Measurements from ENCODE around the gene OSBPL8.

The OSBPL8 gene

DNA sequence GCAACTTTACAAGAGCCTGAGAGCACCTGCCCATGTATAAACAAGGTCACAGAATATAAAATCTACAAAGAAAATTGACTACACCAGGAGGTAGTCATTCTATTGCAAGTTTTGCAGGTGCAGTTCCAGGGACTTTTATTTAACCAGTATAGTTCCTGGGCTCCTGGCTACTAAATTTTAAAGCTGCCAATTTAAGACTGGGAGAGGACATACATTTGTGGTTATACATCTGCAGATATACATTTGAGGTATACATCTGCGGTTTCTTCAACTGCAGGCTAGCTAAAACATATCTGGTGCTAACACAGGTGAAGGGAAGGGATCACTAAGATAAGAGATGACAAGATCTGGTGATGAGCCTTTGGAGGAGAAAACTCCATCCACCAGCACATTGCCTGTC is 241.6 kb downstream of the OSBPL8 start:
- H3K4me3 Mint-ChIP-seq = no peak overlapping the region
- ATAC-seq (no peak), DNase-seq (ENCODE audit: low spot score in 2 of 2) (no peak)

DNA sequence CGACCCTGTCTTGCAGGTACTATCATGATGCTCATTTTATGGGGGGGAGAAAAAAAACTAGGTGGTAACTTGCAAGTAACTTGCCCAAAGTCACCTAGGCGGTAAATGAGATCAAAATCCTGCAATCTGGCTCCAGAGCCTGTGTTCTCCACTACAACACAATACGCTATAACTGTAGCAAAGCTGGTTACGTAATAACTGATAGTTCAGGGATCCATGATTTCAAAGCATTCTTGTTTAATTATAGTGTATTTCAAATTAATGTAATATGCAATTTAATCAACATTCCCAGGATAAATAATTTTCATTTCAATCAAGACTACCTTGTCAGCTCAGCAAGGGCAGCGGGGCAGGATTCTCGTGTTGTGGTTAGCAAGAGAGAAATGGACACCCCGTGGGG is 243.1 kb downstream of the OSBPL8 start:
- H3K9me3 Mint-ChIP-seq = no peaks in the 10 kb centered on the region
- DNase-seq (ENCODE audit: low spot score in 2 of 2) (no peak), ATAC-seq (no peak)
- H3K36me3 Mint-ChIP-seq = no peaks in the 10 kb centered on the region
- H3K4me3 Mint-ChIP-seq = no peak overlapping the region
- no peak overlapping the region for H3K27ac Mint-ChIP-seq
- no peaks in the 10 kb centered on the region for H3K4me1 Mint-ChIP-seq

More for the DNA sequence above, 241.6 kb downstream of the OSBPL8 start:
- no peaks in the 10 kb centered on the region for H3K36me3 Mint-ChIP-seq
- H3K27ac Mint-ChIP-seq = no peak overlapping the region
- no peaks in the 10 kb centered on the region for H3K4me1 Mint-ChIP-seq
- no peaks in the 10 kb centered on the region for H3K9me3 Mint-ChIP-seq

DNA sequence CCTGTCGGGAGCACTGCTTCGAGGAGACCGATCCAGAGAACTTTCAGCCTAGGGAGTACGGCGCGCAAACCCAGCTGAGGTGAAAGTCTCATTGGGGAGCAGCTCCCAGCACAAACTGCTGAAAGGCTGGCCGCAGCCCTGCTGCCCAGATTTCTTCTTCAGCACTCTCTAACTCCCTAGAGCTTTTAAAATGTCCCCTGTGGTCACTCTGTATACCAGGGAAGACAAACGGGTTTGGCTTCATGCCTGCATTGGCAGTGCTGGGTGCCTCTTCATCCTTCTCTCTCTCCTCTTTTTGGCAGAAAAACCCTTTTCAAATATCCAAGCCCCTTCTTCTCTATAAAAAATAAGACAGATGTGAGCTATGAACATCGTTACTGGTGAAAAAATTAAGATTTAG is 246.3 kb downstream of the OSBPL8 start:
- ATAC-seq (no peak), DNase-seq (ENCODE audit: low spot score in 2 of 2) (no peak)
- H3K27ac Mint-ChIP-seq = no peak overlapping the region
- H3K36me3 Mint-ChIP-seq = no peaks in the 10 kb centered on the region
- no peaks in the 10 kb centered on the region for H3K4me1 Mint-ChIP-seq
- H3K9me3 Mint-ChIP-seq = no peaks in the 10 kb centered on the region
- H3K4me3 Mint-ChIP-seq = no peak overlapping the region

DNA sequence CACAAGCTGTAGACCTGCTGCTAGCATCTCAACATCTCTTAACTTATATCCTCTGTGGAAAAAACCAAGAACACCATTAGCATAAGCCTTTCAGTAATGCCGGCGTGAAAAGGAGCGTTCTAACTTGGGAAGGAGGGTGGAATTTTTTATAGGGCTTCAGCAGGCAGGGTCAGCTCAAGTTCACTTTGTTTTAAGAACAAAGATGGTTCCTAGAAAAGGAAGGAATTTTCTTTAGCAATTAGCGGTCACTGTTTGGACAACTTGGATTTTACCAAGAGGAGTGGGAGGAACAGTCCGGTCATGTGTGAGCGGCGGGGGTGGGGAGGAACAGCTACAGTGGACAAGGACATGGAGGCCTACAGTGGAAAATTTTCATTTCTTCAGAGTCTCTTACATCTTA is 247.3 kb downstream of the OSBPL8 start:
- Mint-ChIP-seq H3K36me3 (no peaks in the 10 kb centered on the region), H3K27ac (no peak overlapping the region), H3K9me3 (no peaks in the 10 kb centered on the region), H3K4me1 (no peaks in the 10 kb centered on the region), H3K4me3 (no peak overlapping the region)
- no peak for DNase-seq (ENCODE audit: low spot score in 2 of 2)
- no peak for ATAC-seq

DNA sequence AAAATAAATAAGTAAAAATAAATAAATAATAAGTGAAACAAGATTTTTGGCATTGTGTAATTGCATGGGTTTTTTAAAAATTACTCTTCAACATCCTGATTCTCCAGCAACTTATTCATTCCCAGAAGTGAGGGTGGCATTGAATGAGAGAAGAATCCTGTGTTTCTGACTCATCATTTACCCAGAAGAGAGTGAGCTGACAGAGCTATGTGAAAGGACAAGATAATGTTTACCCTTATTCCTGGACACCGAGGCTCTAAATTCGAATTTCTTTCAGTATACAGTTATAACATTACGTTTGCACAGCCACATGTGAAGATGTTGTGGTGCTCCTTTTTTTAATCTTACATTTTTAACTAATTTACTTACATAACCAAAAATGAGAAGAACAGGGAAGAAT is 247.8 kb downstream of the OSBPL8 start:
- no peaks in the 10 kb centered on the region for H3K9me3 Mint-ChIP-seq

DNA sequence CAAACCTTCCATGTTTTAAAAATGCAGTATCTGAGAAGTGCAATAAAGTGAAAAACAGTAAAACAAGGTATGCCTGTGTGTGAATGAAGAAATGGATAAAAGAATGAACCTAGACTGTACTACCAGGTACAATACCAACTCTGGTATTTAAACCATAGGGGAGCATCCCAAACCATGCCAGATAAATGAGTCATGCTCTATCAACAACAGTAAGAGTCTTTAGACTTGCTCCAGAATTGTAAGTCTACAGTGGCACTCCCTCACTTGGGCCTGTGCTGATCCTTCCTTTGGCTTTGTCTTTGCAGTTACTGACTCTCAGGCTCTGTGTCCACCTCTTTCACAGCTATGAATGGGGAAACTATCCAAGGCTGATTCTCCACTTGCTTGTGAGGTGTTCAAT is 249.5 kb downstream of the OSBPL8 start:
- H3K4me1 Mint-ChIP-seq = no peaks in the 10 kb centered on the region
- ATAC-seq = no peak
- H3K9me3 Mint-ChIP-seq = no peaks in the 10 kb centered on the region
- DNase-seq (ENCODE audit: low spot score in 2 of 2) = no peak
- no peak overlapping the region for H3K27ac Mint-ChIP-seq
- H3K36me3 Mint-ChIP-seq = no peaks in the 10 kb centered on the region
- no peak overlapping the region for H3K4me3 Mint-ChIP-seq

More for the DNA sequence above, 247.8 kb downstream of the OSBPL8 start:
- no peak for DNase-seq (ENCODE audit: low spot score in 2 of 2)
- no peaks in the 10 kb centered on the region for H3K4me1 Mint-ChIP-seq
- no peak overlapping the region for H3K27ac Mint-ChIP-seq
- H3K36me3 Mint-ChIP-seq = no peaks in the 10 kb centered on the region
- H3K4me3 Mint-ChIP-seq = no peak overlapping the region
- ATAC-seq = no peak

DNA sequence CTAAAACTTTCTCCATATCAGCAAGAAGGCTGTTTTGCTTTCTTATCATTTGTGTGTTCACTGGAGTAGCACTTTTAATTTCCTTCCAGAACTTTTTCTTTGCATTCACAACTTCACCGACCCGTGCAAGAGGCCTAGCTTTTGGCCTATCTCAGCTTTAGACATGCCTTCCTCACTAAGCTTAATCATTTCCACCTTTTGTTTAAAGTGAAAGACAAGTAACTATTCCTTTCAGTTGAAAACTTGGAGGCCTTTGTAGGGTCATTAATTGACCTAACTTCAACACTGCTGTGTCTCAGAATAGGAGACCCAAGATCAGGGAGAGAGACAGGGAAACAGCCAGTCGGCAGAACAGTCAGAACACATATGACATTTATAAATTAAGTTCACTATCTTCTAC is 250.7 kb downstream of the OSBPL8 start:
- H3K27ac Mint-ChIP-seq = no peak overlapping the region
- ATAC-seq = no peak
- H3K9me3 Mint-ChIP-seq = no peaks in the 10 kb centered on the region
- no peaks in the 10 kb centered on the region for H3K4me1 Mint-ChIP-seq
- H3K36me3 Mint-ChIP-seq = no peaks in the 10 kb centered on the region
- H3K4me3 Mint-ChIP-seq = no peak overlapping the region
- no peak for DNase-seq (ENCODE audit: low spot score in 2 of 2)

DNA sequence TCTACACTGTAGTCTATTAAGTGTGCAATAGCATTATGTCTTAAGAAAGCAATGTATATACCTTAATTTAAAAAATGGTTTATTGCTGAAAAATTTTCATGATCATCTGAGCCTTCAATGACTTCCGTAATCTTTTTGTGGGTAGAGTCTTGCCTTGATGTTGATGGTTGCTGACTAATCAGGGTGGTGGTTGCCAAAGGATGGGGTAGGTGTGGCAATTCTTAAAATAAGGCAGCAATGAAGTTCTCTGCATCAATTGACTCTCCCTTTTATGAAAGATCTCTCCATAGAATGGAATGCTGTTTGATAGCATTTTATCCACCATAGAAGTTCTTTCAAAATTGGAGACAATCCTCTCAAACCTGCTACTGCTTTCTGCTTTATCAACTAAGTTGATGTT is 252.5 kb downstream of the OSBPL8 start:
- H3K4me3 Mint-ChIP-seq = no peak overlapping the region
- no peaks in the 10 kb centered on the region for H3K4me1 Mint-ChIP-seq
- DNase-seq (ENCODE audit: low spot score in 2 of 2) (no peak), ATAC-seq (no peak)
- no peaks in the 10 kb centered on the region for H3K9me3 Mint-ChIP-seq
- H3K27ac Mint-ChIP-seq = no peak overlapping the region
- H3K36me3 Mint-ChIP-seq = no peaks in the 10 kb centered on the region

DNA sequence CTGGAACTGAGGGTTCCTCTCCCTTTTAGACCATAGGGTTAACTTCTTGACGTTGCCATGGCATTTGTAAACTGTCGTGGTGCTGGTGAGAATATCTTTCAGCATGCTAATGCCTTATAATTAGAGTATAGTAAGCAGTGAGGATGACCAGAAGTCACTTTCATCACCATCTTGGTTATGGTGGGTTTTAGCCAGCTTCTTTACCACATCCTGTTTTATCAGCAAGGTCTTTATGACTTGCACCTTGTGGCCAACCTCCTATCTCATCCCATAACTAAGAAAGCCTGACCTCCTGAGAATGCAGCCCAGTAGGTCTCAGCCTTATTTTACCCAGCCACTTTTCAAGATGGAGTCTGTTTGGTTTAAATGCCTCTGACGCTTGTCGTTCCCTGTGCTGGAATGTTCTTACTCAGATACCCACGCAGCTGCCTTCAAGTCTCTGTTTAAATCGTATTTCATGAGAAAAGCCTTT is 255.5 kb downstream of the OSBPL8 start:
- DNase-seq (ENCODE audit: low spot score in 2 of 2) = no peak
- no peak overlapping the region for H3K27ac Mint-ChIP-seq

DNA sequence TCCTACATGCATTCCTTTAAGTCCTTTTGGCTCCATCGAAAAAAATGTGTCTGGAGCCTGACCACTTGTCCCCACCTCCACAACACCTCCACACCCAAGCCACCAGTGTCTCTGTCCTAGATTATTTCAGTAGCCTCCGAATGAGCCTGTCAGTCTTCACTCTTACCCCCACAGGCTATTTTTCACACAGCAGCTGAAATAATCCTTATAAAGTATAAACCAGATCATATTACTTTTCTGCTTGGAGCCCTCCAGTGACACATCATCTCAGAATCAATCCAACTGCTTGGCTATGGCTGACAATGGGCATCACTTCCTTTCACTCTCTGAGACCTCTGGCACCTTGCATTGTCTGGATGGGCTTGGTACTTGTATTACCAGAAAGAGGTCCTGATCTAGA is 256.2 kb downstream of the OSBPL8 start:
- Mint-ChIP-seq H3K4me1 (no peaks in the 10 kb centered on the region), H3K4me3 (no peak overlapping the region), H3K9me3 (no peaks in the 10 kb centered on the region), H3K27ac (no peak overlapping the region), H3K36me3 (no peaks in the 10 kb centered on the region)
- DNase-seq (ENCODE audit: low spot score in 2 of 2) (no peak), ATAC-seq (no peak)

More for the DNA sequence above, 255.5 kb downstream of the OSBPL8 start:
- Mint-ChIP-seq H3K4me3 (no peak overlapping the region), H3K9me3 (no peaks in the 10 kb centered on the region), H3K36me3 (no peaks in the 10 kb centered on the region), H3K4me1 (no peaks in the 10 kb centered on the region)
- peak; percentile 52 for ATAC-seq
